GM19025 (cell line): ENCODE measurements around the gene ITK.
"Not testable (repeated sequence)": the region's sequence is repeated elsewhere in the genome, so short reads cannot be mapped to it uniquely, and the experiment has no call there.

Experiments used
- ATAC-seq: cut with Tn5 transposase; IDR thresholded peaks from one replicate; pipeline ENCODE4 v1.9.1; 2021; ENCODE audit warnings: mild to moderate bottlenecking, low read depth, moderate library complexity; ENCODE audit not compliant: unreplicated experiment

ITK gene

GRCh38 chr5:157203417-157203816, 22.8 kb downstream of the ITK start:
- ATAC-seq: no peak

- no peak for ATAC-seq
Observed at GRCh38 chr5:157204765-157205164, 24.1 kb downstream of the ITK start.

DNA sequence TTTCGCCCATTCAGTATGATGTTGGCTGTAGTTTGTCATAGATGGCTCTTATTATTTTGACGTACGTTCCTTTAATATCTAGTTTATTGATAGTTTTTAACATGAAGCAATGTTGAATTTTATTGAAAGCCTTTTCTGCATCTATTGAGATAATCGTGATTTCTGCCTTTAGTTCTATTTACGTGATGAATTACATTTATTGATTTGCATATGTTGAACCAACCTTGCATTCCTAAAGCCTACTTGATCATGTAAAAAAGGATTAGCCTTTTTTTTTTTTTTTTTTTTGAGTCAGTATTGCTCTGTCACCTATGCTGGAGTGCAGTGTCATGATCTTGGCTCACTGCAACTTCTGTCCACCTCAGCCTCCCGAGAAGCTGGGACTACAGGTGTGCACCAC, 25.1 kb downstream of the ITK start:
- ATAC-seq: no peak

- not testable (repeated sequence) for ATAC-seq
Observed at GRCh38 chr5:157210652-157211051, 30.0 kb downstream of the ITK start.

DNA sequence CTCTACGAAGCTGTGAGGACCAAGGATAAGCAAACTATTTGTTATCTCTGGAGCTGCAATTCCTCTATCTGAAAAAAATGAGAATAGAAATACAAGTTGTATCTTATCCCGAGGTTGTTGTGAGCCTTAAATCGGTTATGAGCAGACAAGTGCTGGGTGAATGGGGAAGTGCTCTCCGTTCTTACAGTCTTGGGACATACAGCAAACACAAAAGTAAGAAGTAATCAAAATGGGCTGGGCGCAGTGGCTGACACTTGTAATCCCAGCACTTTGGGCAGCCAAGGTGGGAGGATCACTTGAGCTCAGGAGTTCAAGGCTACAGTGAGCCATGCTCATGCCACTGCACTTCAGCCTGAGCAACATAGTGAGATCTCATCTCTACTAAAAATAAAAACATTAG, 31.7 kb downstream of the ITK start:
- ATAC-seq: no peak

- ATAC-seq: no peak
Observed at GRCh38 chr5:157213527-157214243, 33.0 kb downstream of the ITK start.

GRCh38 chr5:157214415-157214814, 33.8 kb downstream of the ITK start:
- ATAC-seq: no peak

DNA sequence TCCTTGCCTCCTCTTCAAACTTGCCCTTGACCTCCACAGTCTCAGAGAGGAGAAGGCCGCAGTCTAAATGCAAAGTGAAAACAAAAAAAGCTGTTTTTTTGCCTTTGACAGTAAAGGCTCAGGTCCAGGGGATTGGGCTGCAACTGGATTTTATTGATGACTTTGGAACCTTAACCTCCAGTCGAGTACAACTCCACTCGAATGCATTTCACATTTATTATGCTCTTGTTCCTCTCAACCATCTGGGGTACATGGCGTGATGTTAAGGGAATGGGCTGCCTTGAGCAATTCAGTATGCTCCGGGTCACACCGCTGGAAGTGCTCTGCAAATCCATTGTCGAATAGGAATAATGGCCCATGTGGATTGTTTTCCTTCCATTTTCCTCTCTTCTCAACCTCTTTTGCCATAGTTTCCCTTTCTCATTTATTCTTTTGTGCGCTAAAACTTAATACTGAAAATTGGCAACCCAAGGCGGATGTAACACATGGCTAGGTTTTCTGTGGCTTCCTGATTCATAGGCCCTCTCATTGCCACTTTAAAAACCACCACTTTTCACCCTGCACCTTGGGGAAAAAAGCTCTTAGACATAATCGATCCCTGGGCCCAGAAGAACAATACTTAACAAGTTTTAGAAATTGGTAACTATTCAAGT, 34.3 kb downstream of the ITK start:
- peak; percentile 36 for ATAC-seq

GRCh38 chr5:157215514-157216167, 35.0 kb downstream of the ITK start:
- no peak for ATAC-seq

- ATAC-seq: no peak
Observed at GRCh38 chr5:157216391-157217142, 35.9 kb downstream of the ITK start.

DNA sequence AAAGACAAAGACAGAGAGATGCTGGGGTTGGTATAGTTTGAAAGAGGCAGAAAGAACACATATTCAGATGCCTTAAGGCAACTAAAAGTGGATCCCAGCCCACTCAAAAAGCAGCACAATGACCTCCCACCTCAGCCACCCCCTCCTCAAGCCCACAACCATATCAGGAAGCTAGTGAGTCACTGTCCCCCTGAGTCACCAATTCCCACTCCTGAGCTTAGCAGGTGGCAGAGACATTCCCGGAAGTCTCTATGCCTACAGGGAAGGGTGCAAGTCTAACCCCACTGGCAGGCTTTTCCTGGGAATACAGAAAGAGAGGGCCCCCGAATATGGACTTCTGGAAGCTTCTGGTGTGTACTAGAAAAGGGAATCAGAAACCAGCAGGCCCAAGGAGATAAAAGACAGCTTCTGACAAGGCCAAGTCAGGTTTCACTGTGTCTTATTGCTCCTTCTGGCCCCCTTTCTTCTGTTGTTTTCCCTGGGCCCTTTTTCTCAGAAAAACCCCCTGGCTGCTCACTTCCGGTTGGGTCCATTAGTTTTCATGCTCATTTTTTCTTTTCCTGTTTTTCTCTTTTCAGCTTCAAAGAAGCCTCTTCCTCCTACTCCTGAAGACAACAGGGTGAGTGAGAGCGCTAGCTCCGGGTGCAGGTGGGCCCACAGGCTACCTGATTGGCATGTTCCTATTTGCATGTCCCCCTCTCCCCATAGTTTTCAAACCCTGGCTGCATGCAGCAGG, 36.8 kb downstream of the ITK start:
- no peak for ATAC-seq

DNA sequence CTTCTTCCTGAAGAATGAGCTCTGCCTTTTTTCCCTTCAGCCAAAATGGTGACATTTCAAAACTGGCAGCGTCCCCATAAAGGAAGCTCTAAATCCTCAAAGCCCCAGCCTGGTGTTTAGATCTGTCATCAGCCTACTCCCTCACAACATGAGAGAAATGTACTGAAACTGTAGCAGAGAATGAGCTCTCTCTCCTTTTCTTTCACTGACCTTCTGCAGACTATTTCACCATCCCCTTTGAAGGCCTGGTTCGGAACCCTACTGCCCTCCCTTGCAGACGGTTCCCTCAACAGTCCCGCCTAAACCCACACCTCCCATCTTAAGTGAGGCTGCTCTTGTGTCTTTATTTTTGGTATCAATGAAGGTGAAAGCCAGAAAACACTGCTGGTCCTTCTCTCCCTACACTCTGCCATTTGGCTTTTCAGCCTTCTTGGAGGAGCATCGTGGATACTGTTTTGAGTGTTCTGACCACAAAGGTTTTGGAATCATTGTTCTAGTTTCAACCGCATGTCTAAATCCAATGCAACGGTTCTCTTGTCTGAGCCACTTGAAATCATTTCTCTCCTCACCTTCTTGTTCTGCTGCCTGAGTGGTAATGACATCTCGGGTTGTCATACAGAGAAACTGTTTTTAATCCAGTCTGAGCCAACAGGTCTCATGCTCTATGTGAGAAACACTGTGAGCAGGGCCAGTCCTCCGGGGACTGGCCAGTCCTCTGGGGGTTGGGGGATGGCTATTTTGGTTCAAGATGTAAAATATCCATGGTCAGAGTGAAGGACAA, 39.0 kb downstream of the ITK start:
- ATAC-seq: peak; percentile 42

DNA sequence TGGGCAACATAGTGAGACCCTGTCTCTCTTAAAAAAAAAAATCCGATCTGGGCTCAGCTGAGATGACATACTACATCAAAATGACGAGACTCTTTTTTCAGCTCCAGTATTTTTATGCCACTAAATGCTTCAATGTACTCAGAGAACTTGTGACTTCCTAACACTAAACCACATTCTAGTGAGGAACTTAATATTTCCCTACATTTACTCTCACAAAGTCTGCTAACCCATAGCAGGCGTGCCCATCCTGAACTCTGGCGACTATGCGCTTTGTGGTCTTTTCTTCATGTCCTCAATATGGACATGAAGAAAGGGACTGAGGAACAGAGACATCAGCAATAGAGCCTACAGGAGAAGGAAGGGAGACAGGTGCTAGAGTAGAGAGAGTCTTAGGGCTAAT, 41.3 kb downstream of the ITK start:
- ATAC-seq: no peak

DNA sequence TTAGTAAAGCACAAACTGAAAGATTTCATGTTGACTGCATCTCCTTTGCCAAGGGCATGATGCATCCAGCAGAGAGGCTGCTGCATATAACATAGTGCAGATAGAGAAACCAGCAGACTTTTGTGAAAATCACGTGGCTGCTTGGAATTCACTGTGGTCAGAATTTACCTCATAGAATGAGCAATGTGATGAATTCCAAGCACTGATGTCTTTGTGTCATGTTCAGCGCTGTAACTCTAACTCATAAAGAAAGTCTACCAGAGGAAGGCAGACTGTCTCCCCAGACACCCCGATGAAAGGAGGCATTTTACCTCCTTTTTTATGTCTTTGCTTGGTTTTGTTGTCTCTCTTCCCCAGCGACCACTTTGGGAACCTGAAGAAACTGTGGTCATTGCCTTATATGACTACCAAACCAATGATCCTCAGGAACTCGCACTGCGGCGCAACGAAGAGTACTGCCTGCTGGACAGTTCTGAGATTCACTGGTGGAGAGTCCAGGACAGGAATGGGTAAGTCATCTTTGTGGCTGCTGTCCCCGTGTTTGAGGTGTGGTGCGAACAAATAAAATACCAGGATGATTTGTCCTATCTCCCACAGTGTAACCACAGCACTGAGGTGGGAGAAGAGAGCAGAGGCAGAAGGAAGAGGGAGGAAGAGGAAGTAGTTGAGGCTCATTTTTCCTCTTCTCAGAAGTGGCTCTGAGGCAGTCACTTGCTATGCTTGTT, 42.0 kb downstream of the ITK start:
- ATAC-seq: no peak

- ATAC-seq: no peak
Observed at GRCh38 chr5:157225469-157226422, 45.1 kb downstream of the ITK start.

DNA sequence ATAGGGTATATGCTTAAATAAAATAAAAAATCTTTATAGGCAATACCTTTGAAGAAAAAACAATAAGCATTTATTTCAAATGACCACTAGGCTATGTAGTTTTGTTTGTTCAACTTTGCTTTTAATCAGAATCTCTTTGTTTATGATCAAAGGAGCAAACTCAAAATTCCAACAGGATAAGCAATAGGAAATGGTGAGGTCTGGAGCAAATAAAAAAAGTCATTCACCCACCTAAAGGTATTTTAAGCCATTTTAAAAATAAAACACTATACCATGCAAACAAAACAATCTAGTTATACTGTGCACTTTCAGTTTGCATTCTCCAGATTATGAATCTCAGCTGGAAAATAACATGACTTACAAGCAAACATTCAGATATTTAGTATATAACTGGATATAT, 50.0 kb downstream of the ITK start:
- ATAC-seq: no peak

DNA sequence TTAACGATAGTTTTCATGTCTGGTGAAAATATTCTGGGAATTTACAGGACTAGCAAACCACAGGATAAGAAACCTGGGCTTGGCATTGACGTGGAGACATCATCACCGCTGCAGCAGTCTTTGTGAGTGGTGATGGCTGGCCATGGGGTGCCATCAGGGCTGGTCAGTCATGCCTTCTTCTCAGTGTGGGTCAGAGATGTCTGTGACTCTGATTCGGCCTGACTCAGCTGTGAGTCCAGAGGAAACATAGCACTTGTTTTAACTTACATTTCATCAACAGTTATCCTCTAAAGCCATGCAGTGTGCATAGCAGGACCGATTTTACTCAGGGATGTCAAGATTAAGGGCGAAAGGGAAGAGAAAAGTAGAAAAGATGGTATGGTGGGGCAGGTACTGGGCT, 52.1 kb downstream of the ITK start:
- no peak for ATAC-seq

DNA sequence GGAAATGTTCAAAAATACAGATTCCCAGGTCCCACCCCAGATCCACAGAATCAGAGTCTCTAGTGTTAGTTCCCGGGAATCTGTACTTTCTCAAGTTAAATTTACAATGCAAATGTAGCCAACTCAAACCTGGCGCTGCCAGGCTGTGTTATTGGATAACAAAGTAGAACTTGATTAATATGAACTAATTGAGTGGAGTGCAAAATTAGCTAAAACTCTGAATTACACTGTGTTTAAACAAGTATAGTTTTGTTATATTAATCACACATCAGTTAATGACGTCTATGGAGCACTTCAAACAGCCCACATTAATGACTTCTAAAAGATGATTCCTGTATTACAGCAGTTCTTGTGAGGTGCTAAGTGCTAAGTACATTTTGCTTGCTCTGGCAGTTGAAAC, 52.9 kb downstream of the ITK start:
- ATAC-seq: no peak
